Astrocyte of the spinal cord (primary cell): ENCODE data around the gene UBE2H.

Experiments
- DNase-seq: peaks from one replicate; pipeline ENCODE4 v3.0.0; 2011; ENCODE audit warnings: low read depth, low spot score
- H3K4me3 ChIP-seq: 2 replicates; pipeline ENCODE4 v1.5.1; 2011; ENCODE audit warnings: low read depth, mild to moderate bottlenecking, low read length, moderate library complexity
- in situ Hi-C: cut with HindIII; loops from 2 replicates; pipeline ENCODE4 v1.10.0; 2017; ENCODE audit warnings: low sequenced_read_pairs
- TF ChIP-seq, protein P1 (sequence below): IDR thresholded peaks from 2 replicates; pipeline ENCODE4 v1.5.1; 2012; ENCODE audit warnings: low read depth, mild to moderate bottlenecking, low read length, inconsistent platforms

The UBE2H gene

DNA sequence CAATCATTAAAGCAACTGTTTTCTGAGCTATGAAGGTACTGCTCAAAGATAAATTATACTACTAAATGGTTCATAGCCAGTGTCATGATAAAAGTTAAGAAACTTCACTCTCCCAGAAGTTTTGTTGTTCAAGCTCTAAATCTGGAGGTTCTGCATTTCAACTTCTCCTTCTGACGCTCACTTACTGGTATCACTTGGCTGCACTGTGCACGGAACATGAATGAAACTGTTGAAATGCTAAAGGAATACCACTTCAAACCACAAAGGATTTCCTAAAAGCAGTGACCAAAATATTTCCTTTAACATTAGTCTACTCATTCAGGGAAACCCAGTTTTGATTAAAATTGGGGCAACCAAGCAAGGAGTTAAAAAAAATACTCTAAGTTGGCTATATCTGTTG, 93.6 kb downstream of the UBE2H start:
- peak; percentile 58 for DNase-seq
- TF ChIP-seq, protein P1, sequence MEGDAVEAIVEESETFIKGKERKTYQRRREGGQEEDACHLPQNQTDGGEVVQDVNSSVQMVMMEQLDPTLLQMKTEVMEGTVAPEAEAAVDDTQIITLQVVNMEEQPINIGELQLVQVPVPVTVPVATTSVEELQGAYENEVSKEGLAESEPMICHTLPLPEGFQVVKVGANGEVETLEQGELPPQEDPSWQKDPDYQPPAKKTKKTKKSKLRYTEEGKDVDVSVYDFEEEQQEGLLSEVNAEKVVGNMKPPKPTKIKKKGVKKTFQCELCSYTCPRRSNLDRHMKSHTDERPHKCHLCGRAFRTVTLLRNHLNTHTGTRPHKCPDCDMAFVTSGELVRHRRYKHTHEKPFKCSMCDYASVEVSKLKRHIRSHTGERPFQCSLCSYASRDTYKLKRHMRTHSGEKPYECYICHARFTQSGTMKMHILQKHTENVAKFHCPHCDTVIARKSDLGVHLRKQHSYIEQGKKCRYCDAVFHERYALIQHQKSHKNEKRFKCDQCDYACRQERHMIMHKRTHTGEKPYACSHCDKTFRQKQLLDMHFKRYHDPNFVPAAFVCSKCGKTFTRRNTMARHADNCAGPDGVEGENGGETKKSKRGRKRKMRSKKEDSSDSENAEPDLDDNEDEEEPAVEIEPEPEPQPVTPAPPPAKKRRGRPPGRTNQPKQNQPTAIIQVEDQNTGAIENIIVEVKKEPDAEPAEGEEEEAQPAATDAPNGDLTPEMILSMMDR, result no peak
- H3K4me3 ChIP-seq, result no peak overlapping the region
- in situ Hi-C loops, result no loop called here

DNA sequence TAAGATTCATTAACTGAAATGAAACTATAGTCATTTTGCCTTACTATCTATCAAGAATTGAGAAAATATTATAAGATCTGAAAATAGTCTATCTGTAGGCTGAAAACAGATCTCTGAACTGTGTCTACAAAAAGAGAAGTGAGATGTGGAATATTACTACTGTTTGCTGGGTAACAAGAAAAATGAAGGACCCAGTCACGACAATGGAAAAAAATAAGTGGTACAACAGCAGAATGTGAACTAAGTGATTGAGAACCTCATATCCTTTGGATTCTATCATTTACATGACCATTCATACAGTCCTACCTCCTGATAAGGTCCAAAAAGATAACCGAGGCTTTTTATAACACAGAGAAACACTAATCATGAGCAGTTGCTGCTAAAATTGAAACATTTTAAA, 94.3 kb downstream of the UBE2H start:
- H3K4me3 ChIP-seq, result no peak overlapping the region
- TF ChIP-seq, protein P1, result no peak
- DNase-seq, result no peak
- in situ Hi-C loops, result no loop called here

DNA sequence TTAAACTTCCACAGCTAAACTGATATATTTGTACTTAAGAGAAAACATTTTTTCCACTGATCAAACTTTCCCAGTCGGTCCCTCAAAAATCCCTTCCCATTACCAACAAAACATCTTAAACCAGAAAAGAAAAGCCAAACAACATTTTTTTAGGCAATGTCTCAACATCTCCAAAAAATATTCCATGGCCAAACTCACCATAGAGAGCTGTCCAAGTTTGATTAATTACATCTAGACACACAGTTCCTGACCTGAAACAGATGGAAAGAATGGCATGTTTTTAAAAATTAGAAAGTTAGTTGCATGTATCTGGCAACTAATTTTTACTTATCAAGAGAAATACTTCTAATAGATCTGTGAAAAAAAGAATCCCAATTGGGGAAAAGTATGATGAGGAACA, 95.4 kb downstream of the UBE2H start:
- no peak for DNase-seq
- TF ChIP-seq, protein P1, result no peak
- H3K4me3 ChIP-seq, result no peak overlapping the region
- in situ Hi-C loops, result no loop called here

DNA sequence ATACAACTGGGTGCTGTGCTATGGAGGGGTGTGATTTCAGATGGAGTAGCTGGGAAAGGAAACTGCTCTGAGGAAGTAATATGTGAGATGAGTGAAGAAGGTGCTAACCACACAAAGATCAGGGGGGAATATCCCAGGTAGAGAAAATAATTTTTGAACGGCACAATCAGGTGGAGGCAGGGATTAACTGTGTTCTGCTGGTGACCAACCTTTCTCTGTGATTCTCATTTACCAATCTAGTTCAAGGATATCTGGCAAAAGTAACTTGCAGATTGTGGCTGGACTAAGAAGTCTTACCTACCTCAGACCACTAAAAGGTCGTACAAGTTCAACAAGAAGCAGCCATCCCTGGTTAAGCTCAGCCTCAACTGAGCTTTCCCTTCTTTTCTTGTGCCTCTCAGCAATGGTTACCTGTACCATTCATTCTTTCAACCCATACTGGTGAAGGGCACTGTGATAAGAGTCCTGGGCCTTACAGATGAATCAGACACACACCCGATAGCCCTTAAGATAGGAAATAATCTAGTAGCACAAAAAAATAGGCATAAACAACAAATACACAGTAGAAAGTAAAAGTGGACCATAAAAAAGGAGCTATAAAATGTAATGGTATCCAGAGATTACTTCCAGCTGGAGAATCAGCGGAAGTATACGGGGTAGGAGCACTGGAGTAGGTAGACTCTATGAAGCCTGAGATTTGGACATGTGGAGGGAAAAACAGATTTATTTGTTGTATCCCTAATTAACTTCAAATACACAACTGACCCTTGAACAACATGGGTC, 96.6 kb downstream of the UBE2H start:
- TF ChIP-seq, protein P1, result no peak
- no peak for DNase-seq
- no peak overlapping the region for H3K4me3 ChIP-seq
- in situ Hi-C loops, result no loop called here

DNA sequence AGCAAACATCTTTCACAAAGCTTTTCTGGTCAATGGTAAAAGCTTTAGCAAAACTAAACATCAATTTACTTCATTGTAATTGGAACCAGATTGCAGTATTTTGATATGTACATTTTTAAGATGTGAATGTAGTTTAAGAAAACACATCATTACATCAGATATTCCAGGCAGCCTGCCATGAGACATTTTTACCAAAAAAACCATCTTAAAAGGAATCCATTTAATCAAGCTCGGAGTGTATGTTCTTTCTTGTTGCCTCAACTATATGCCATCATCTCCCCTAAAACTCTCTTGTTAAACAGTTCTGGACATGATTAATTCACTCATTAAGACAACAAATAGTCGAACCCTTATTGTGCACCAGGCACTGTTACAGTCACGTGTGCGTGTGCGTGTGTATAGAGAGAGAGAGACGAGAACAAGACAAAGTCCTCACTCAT, 97.5 kb downstream of the UBE2H start:
- no peak overlapping the region for H3K4me3 ChIP-seq
- TF ChIP-seq, protein P1, result no peak
- in situ Hi-C loops, result no loop called here

DNA sequence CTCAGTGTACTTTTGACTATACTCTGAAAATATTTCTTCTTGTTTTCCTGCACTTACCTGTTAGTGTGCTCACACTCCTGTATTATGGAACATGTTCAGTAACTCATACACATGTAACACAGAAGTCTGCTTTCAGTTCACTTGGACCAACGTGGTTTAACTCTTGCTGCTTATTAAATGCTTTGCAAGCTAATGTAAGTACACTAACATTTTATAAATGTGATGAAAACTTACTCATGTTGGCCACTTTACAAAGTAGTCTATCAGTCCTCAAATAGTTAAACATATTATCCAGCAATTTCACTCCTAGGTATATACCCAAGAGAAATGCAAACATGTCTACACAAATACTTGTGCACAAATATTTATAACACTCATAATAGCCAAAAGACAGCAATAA, 98.4 kb downstream of the UBE2H start:
- in situ Hi-C loops, result no loop called here
- TF ChIP-seq, protein P1, result no peak
- no peak for DNase-seq
- H3K4me3 ChIP-seq, result no peak overlapping the region

More for the DNA sequence above, 97.5 kb downstream of the UBE2H start:
- DNase-seq, result peak; percentile 98
